K562 (cell line): ENCODE results near the gene TMEM164. TPM values are rescaled to one million over a fixed set of nuclear protein-coding genes. Genes with fewer than 3 reads are reported as not detected.

ENCODE experiments used
- SREBF1 ChIP-seq: fragments of 150-350 bp; IDR thresholded peaks from 2 replicates; pipeline ENCODE4 v1.6.1; 2014; ENCODE audit warnings: antibody characterized with exemption, low read depth, low read length, borderline replicate concordance
- ZSCAN32 ChIP-seq: fragments of 450-650 bp; formaldehyde crosslinking; IDR thresholded peaks from 2 replicates; pipeline ENCODE4 v1.4.0; 2020; ENCODE audit warnings: mild to moderate bottlenecking, moderate library complexity
- polyA plus RNA-seq, 8 experiments: library from polyadenylated mRNA; depleted of rRNA in 4 of 8; stranded (reverse) in 5 of 8; unstranded in 3 of 8; fragments of >200 nt; fragmentation: Nextera tagmentation in 2 of 8; fragmentation: Illumina TruSeq in 1 of 8; extraction: Ambion mirVana in 2 of 8; extraction: Trizol in 1 of 8; gene quantifications; 2 replicates each; pipeline versions ENCODE4 v1.2.1 to v1.2.3, GENCODE V29; 2011 to 2014; ENCODE audit warnings: inconsistent platforms in 1 of 8, missing spikeins in 1 of 8
- total RNA-seq, 7 experiments: library from RNA; depleted of rRNA in 6 of 7; stranded (reverse); fragments of >200 nt in 6 of 7; fragmentation: Illumina TruSeq in 2 of 7; extraction: Trizol in 2 of 7; gene quantifications; 2 replicates each; pipeline versions ENCODE4 v1.2.1 to v1.2.3, GENCODE V29; 2011 to 2021; ENCODE audit warnings: low replicate concordance in 1 of 7
- TF ChIP-seq, protein P1 (sequence below): sonication (generic); formaldehyde crosslinking; IDR thresholded peaks from 2 replicates; pipeline ENCODE4 v1.8.0; 2023; ENCODE audit warnings: mild to moderate bottlenecking, missing genetic modification reagents
- TF ChIP-seq, protein P2 (sequence below): fragments of 250-450 bp; sonication (Bioruptor Pico); IDR thresholded peaks from 2 replicates; pipeline ENCODE4 v1.8.0; 2022; ENCODE audit warnings: inconsistent platforms, mild to moderate bottlenecking, moderate library complexity, borderline replicate concordance
- TF ChIP-seq, protein P3 (sequence below): sonication (generic); formaldehyde crosslinking; IDR thresholded peaks from 2 replicates; pipeline ENCODE4 v1.8.0; 2023; ENCODE audit warnings: missing genetic modification reagents, mild to moderate bottlenecking, borderline replicate concordance

TMEM164 gene
- total and polyA plus RNA-seq, 9 of the 15 experiments (the other 6 are each of a cell fraction or from before 2014, with no cell fraction given): 2.4 to 57.3 (median 23.1) TPM

DNA sequence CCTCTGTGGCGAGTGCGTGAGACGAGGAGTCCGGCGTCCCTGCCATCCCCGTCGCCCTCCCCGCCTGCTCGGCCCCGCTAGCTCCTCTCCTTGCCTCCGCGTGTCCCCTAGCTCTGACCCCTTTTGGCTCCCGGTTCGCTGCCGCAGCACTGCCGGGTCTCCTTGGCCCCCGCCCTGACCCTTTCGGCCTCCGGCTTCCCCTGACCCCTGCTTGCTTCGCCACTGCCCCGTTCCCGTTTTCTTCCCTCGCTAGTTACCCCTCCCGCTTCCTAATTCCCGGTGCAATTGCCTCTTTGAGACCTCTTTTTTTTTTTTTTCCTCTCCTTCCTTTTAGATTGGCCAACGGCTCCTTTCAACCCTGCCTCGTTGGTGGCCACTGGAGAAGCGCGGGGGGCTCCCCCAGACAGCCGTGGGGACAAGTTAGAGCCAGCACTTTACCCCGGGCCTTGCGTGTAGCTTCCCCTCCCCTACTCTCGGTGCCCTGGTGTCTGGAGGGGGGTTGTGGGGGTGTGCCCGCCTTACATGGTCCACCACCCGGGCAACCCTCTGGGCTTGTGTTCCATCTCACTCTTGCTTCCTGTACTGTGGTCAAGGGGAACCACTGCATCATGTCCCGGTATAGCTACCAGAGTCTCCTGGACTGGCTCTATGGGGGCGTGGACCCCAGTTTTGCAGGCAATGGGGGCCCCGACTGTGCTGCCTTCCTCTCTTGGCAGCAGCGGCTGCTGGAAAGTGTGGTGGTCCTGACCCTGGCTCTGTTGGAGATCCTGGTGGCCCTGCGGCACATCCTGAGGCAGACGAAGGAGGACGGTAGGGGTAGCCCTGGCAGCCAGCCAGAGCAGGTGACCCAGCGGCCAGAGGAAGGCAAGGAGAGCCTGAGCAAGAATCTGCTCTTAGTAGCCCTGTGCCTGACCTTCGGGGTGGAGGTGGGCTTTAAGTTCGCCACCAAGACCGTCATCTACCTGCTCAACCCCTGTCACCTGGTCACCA lies 548 bp downstream of the TMEM164 start (continued):
- TF ChIP-seq SREBF1 (no peak), ZSCAN32 (no peak)
- TF ChIP-seq, protein P1, sequence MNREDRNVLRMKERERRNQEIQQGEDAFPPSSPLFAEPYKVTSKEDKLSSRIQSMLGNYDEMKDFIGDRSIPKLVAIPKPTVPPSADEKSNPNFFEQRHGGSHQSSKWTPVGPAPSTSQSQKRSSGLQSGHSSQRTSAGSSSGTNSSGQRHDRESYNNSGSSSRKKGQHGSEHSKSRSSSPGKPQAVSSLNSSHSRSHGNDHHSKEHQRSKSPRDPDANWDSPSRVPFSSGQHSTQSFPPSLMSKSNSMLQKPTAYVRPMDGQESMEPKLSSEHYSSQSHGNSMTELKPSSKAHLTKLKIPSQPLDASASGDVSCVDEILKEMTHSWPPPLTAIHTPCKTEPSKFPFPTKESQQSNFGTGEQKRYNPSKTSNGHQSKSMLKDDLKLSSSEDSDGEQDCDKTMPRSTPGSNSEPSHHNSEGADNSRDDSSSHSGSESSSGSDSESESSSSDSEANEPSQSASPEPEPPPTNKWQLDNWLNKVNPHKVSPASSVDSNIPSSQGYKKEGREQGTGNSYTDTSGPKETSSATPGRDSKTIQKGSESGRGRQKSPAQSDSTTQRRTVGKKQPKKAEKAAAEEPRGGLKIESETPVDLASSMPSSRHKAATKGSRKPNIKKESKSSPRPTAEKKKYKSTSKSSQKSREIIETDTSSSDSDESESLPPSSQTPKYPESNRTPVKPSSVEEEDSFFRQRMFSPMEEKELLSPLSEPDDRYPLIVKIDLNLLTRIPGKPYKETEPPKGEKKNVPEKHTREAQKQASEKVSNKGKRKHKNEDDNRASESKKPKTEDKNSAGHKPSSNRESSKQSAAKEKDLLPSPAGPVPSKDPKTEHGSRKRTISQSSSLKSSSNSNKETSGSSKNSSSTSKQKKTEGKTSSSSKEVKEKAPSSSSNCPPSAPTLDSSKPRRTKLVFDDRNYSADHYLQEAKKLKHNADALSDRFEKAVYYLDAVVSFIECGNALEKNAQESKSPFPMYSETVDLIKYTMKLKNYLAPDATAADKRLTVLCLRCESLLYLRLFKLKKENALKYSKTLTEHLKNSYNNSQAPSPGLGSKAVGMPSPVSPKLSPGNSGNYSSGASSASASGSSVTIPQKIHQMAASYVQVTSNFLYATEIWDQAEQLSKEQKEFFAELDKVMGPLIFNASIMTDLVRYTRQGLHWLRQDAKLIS (CRISPR knock-in tag): no peak
- TF ChIP-seq, protein P2, sequence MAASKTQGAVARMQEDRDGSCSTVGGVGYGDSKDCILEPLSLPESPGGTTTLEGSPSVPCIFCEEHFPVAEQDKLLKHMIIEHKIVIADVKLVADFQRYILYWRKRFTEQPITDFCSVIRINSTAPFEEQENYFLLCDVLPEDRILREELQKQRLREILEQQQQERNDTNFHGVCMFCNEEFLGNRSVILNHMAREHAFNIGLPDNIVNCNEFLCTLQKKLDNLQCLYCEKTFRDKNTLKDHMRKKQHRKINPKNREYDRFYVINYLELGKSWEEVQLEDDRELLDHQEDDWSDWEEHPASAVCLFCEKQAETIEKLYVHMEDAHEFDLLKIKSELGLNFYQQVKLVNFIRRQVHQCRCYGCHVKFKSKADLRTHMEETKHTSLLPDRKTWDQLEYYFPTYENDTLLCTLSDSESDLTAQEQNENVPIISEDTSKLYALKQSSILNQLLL: no peak
- TF ChIP-seq, protein P3, sequence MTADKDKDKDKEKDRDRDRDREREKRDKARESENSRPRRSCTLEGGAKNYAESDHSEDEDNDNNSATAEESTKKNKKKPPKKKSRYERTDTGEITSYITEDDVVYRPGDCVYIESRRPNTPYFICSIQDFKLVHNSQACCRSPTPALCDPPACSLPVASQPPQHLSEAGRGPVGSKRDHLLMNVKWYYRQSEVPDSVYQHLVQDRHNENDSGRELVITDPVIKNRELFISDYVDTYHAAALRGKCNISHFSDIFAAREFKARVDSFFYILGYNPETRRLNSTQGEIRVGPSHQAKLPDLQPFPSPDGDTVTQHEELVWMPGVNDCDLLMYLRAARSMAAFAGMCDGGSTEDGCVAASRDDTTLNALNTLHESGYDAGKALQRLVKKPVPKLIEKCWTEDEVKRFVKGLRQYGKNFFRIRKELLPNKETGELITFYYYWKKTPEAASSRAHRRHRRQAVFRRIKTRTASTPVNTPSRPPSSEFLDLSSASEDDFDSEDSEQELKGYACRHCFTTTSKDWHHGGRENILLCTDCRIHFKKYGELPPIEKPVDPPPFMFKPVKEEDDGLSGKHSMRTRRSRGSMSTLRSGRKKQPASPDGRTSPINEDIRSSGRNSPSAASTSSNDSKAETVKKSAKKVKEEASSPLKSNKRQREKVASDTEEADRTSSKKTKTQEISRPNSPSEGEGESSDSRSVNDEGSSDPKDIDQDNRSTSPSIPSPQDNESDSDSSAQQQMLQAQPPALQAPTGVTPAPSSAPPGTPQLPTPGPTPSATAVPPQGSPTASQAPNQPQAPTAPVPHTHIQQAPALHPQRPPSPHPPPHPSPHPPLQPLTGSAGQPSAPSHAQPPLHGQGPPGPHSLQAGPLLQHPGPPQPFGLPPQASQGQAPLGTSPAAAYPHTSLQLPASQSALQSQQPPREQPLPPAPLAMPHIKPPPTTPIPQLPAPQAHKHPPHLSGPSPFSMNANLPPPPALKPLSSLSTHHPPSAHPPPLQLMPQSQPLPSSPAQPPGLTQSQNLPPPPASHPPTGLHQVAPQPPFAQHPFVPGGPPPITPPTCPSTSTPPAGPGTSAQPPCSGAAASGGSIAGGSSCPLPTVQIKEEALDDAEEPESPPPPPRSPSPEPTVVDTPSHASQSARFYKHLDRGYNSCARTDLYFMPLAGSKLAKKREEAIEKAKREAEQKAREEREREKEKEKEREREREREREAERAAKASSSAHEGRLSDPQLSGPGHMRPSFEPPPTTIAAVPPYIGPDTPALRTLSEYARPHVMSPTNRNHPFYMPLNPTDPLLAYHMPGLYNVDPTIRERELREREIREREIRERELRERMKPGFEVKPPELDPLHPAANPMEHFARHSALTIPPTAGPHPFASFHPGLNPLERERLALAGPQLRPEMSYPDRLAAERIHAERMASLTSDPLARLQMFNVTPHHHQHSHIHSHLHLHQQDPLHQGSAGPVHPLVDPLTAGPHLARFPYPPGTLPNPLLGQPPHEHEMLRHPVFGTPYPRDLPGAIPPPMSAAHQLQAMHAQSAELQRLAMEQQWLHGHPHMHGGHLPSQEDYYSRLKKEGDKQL (CRISPR knock-in tag): 0 out of 2 replicates have a peak, but pooled peaks have one; percentile 51
